Measurements from ENCODE around the gene AGAP1. TPM values are rescaled to one million over a fixed set of nuclear protein-coding genes. Genes with fewer than 3 reads are reported as not detected.
A peak's percentile ranks its signal among the peaks of the same experiment; 100 is the strongest.

Gene AGAP1
- total and polyA plus RNA-seq, 4 donors, result 36.1 to 79.4 (median 52.6) TPM

- H3K4me3 ChIP-seq (ENCODE audit: low read depth, low read length), result no peak overlapping the region
- no peaks in the 10 kb centered on the region for H3K9me3 ChIP-seq (ENCODE audit: control insufficient read depth, insufficient read depth, low read length)
- H3K4me1 ChIP-seq (ENCODE audit: control insufficient read depth, insufficient read depth, low read length), result peaks cover 56% of the 10 kb centered on the region
- DNase-seq (ENCODE audit: low read depth in 4 of 6, low spot score in 6 of 6), result peak in 1 of 6 donors; percentile 7
- H3K36me3 ChIP-seq (ENCODE audit: control insufficient read depth, insufficient read depth, low read length), result no peaks in the 10 kb centered on the region
- H3K27ac ChIP-seq (ENCODE audit: low read depth, low read length), result peak overlapping the region; percentile 71
- H3K27me3 ChIP-seq (ENCODE audit: control insufficient read depth, insufficient read depth, low read length), result peaks cover 93% of the 10 kb centered on the region
- WGBS (ENCODE audit: insufficient coverage), result 1% methylated on average over 33 of the region's 46 CpGs
Measured at GRCh38 chr2:236172255-236173035, 678.6 kb downstream of the AGAP1 start.

GRCh38 chr2:236173036-236173728, 679.3 kb downstream of the AGAP1 start:
- H3K4me1 ChIP-seq (ENCODE audit: control insufficient read depth, insufficient read depth, low read length), result peaks cover 60% of the 10 kb centered on the region
- WGBS (ENCODE audit: insufficient coverage), result 4% methylated on average over 61 of the region's 62 CpGs
- DNase-seq (ENCODE audit: low read depth in 4 of 6, low spot score in 6 of 6), result peak in 1 of 6 donors; percentile 1

GRCh38 chr2:236173729-236174607, 680.1 kb downstream of the AGAP1 start:
- no peak overlapping the region for H3K4me3 ChIP-seq (ENCODE audit: low read depth, low read length)
- H3K9me3 ChIP-seq (ENCODE audit: control insufficient read depth, insufficient read depth, low read length), result no peaks in the 10 kb centered on the region
- H3K27me3 ChIP-seq (ENCODE audit: control insufficient read depth, insufficient read depth, low read length), result peaks cover 96% of the 10 kb centered on the region
- H3K27ac ChIP-seq (ENCODE audit: low read depth, low read length), result no peak overlapping the region
- H3K4me1 ChIP-seq (ENCODE audit: control insufficient read depth, insufficient read depth, low read length), result peaks cover 61% of the 10 kb centered on the region
- DNase-seq (ENCODE audit: low read depth in 4 of 6, low spot score in 6 of 6), result peak in 1 of 6 donors; percentile 7
- 27% methylated on average over 8 of the region's 23 CpGs for WGBS (ENCODE audit: insufficient coverage)
- H3K36me3 ChIP-seq (ENCODE audit: control insufficient read depth, insufficient read depth, low read length), result no peaks in the 10 kb centered on the region

More at GRCh38 chr2:236173036-236173728, 679.3 kb downstream of the AGAP1 start:
- Histone ChIP-seq H3K9me3 (ENCODE audit: control insufficient read depth, insufficient read depth, low read length) (no peaks in the 10 kb centered on the region), H3K36me3 (ENCODE audit: control insufficient read depth, insufficient read depth, low read length) (no peaks in the 10 kb centered on the region), H3K4me3 (ENCODE audit: low read depth, low read length) (no peak overlapping the region), H3K27ac (ENCODE audit: low read depth, low read length) (peak overlapping the region; percentile 40), H3K27me3 (ENCODE audit: control insufficient read depth, insufficient read depth, low read length) (peaks cover 95% of the 10 kb centered on the region)

DNA sequence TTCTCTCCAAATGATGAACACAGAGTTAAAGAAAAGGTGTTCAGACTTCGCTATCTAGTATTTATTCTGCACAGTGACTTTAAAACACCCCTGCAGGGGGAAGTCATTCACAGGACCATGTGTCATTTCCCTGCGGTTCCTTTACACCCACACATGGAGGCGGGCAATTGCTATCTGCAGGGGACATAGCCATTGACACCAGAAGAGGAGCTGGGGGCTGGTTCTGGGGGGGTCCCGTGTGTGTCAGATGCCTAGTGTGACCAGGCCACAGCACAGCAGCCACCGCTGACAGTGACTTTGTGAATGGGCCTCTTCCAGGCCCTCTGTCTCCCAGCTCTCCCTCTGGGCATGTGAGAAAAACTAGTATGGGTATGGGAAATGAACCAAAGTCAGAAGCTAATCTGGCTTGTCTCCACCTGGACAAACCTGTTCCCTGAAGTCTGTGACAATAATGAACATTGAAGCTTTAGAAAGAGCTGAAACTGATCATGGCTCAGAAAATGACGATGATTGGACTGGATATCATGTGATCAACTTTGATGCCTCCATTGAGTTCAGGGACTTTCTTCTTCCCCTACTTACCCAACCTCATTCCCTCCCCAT, 681.8 kb downstream of the AGAP1 start:
- DNase-seq (ENCODE audit: low read depth in 4 of 6, low spot score in 6 of 6), result peak in 1 of 6 donors; percentile 3
- H3K27ac ChIP-seq (ENCODE audit: low read depth, low read length), result no peak overlapping the region
- H3K27me3 ChIP-seq (ENCODE audit: control insufficient read depth, insufficient read depth, low read length), result peaks cover 96% of the 10 kb centered on the region
- peaks cover 56% of the 10 kb centered on the region for H3K4me1 ChIP-seq (ENCODE audit: control insufficient read depth, insufficient read depth, low read length)
- WGBS (ENCODE audit: insufficient coverage), result 48% methylated on average over 3 of the region's 6 CpGs
- no peaks in the 10 kb centered on the region for H3K9me3 ChIP-seq (ENCODE audit: control insufficient read depth, insufficient read depth, low read length)
- no peak overlapping the region for H3K4me3 ChIP-seq (ENCODE audit: low read depth, low read length)
- H3K36me3 ChIP-seq (ENCODE audit: control insufficient read depth, insufficient read depth, low read length), result no peaks in the 10 kb centered on the region

- Histone ChIP-seq H3K27me3 (ENCODE audit: control insufficient read depth, insufficient read depth, low read length) (peaks cover 95% of the 10 kb centered on the region), H3K4me3 (ENCODE audit: low read depth, low read length) (no peak overlapping the region), H3K4me1 (ENCODE audit: control insufficient read depth, insufficient read depth, low read length) (peaks cover 48% of the 10 kb centered on the region), H3K36me3 (ENCODE audit: control insufficient read depth, insufficient read depth, low read length) (no peaks in the 10 kb centered on the region), H3K27ac (ENCODE audit: low read depth, low read length) (no peak overlapping the region), H3K9me3 (ENCODE audit: control insufficient read depth, insufficient read depth, low read length) (no peaks in the 10 kb centered on the region)
- WGBS (ENCODE audit: insufficient coverage), result 39% methylated on average over 4 of the region's 7 CpGs
- peak in 2 of 6 donors; percentile 23 for DNase-seq (ENCODE audit: low read depth in 4 of 6, low spot score in 6 of 6)
Measured at GRCh38 chr2:236176417-236176816, 682.6 kb downstream of the AGAP1 start.

DNA sequence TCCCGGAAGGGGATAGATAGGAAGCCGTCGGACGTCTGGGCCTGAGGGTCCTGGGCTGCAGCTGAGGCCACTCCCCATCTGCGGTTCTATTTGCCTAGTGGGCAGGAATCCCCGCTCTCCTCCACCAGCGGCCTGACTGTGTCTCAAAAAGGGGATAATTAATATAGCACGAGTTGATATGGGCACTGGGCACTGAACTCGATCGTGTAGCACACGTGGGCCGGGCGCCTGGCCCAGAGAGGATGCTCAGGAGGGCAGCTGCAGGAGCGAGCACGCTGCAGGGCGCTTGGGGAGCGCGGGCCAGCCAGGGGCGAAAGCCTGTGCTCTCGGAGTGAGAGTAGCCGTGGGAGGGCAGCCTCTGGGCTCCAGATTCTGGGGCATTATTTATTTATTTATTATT, 683.1 kb downstream of the AGAP1 start:
- no peak overlapping the region for H3K27ac ChIP-seq (ENCODE audit: low read depth, low read length)
- no peak for DNase-seq (ENCODE audit: low read depth in 4 of 6, low spot score in 6 of 6)
- no peaks in the 10 kb centered on the region for H3K9me3 ChIP-seq (ENCODE audit: control insufficient read depth, insufficient read depth, low read length)
- H3K36me3 ChIP-seq (ENCODE audit: control insufficient read depth, insufficient read depth, low read length), result no peaks in the 10 kb centered on the region
- H3K27me3 ChIP-seq (ENCODE audit: control insufficient read depth, insufficient read depth, low read length), result peaks cover 94% of the 10 kb centered on the region
- no peak overlapping the region for H3K4me3 ChIP-seq (ENCODE audit: low read depth, low read length)
- 60% methylated on average over 13 of the region's 21 CpGs for WGBS (ENCODE audit: insufficient coverage)
- peaks cover 45% of the 10 kb centered on the region for H3K4me1 ChIP-seq (ENCODE audit: control insufficient read depth, insufficient read depth, low read length)

- DNase-seq (ENCODE audit: low read depth in 4 of 6, low spot score in 6 of 6), result peak in 2 of 6 donors; percentile 58 to 65
- peaks cover 87% of the 10 kb centered on the region for H3K27me3 ChIP-seq (ENCODE audit: control insufficient read depth, insufficient read depth, low read length)
- H3K27ac ChIP-seq (ENCODE audit: low read depth, low read length), result no peak overlapping the region
- H3K4me1 ChIP-seq (ENCODE audit: control insufficient read depth, insufficient read depth, low read length), result peaks cover 43% of the 10 kb centered on the region
- H3K36me3 ChIP-seq (ENCODE audit: control insufficient read depth, insufficient read depth, low read length), result no peaks in the 10 kb centered on the region
- H3K4me3 ChIP-seq (ENCODE audit: low read depth, low read length), result no peak overlapping the region
- WGBS (ENCODE audit: insufficient coverage), result 30% methylated on average over 17 of the region's 20 CpGs
- H3K9me3 ChIP-seq (ENCODE audit: control insufficient read depth, insufficient read depth, low read length), result no peaks in the 10 kb centered on the region
Measured at GRCh38 chr2:236177604-236177966, 683.7 kb downstream of the AGAP1 start.

DNA sequence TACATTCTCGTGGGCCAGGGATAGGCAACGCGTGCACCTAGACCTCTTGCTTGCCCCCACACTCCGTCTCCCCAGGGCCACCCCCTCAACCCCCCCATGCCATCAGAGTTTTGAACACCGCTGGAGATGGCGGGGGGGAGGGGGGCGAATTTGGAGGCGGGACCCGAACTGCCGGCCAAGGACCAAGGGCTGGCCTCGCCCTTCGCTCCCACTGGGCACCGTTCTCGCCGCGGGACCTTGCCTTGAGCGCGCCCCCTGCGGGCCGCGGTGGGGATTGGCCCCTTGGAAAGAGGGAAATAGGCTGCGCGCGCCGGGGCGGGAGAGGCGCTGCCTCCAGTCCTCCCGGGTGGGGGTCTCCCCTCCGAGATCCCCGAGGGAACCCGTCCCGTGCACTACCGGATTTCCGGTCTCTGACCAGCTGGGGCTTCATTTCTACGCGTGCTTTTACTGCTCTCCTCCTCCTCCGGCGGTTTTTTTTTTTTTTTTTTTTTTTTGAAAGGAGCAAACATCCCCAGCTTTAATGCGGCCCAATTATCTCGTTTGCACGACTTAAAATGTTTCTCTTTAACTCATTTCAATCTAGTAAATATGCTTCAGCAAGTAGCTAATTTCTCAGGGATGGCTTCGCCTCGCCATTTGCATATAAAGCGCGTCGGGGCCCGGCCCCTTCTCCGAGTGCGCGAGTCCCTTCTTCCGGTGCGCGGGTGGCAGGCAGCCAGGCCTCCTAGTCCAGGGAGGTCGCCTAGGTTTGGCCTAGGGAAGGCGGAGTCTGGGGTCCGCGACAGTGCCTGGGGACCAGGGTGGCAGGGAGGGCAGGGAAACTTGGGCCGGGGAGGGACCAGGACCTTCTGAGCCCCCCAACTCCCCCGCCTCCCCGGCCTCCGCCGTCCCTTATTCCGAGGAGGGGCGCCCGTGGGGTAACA, 684.4 kb downstream of the AGAP1 start:
- no peak overlapping the region for H3K27ac ChIP-seq (ENCODE audit: low read depth, low read length)
- H3K36me3 ChIP-seq (ENCODE audit: control insufficient read depth, insufficient read depth, low read length), result no peaks in the 10 kb centered on the region
- peak in 2 of 6 donors; percentile 74 to 78 for DNase-seq (ENCODE audit: low read depth in 4 of 6, low spot score in 6 of 6)
- peaks cover 81% of the 10 kb centered on the region for H3K27me3 ChIP-seq (ENCODE audit: control insufficient read depth, insufficient read depth, low read length)
- WGBS (ENCODE audit: insufficient coverage), result under 1% methylated on average over 50 of the region's 65 CpGs
- H3K9me3 ChIP-seq (ENCODE audit: control insufficient read depth, insufficient read depth, low read length), result no peaks in the 10 kb centered on the region
- peak overlapping the region; percentile 21 for H3K4me3 ChIP-seq (ENCODE audit: low read depth, low read length)
- H3K4me1 ChIP-seq (ENCODE audit: control insufficient read depth, insufficient read depth, low read length), result peaks cover 36% of the 10 kb centered on the region

Data from spinal cord (tissue), 10 donors.